HCT116 (cell line): ENCODE measurements around the gene ATP6V0D1. TPM values are rescaled to one million over a fixed set of nuclear protein-coding genes. Genes with fewer than 3 reads are reported as not detected.

Experiments used
- ATAC-seq: fragments of 200-7000 bp; cut with Tn5 transposase; 2 replicates; pipeline ENCODE4 v1.9.1; 2020; ENCODE audit warnings: mild to moderate bottlenecking, moderate library complexity
- BruUV-seq: library from RNA; stranded (reverse); fragments of 400-500 nt; replicated peaks from 2 replicates; lab custom pipeline; 2021; lab: Mats Ljungman, UMichigan
- CTCF ChIA-PET: fragments of 300-600 bp; sonication (Branson Sonifier 250); formaldehyde crosslinking; loops from one replicate; lab custom pipeline; 2021; ENCODE audit warnings: antibody characterized with exemption; lab: Charles Lee
- POLR2A ChIA-PET: fragments of 300-600, 350-600 bp; sonication (Branson Sonifier 250); formaldehyde crosslinking; loops from one replicate; lab custom pipeline; 2021; ENCODE audit warnings: antibody characterized with exemption; lab: Charles Lee
- RAD21 ChIA-PET, 2 experiments: fragments of 300-600 bp; sonication (Branson Sonifier 250); formaldehyde crosslinking; loops; one replicate each; lab custom pipeline; 2023; ENCODE audit warnings: low total read pairs in 2 of 2; ENCODE audit not compliant: uncharacterized antibody in 2 of 2, unreplicated experiment in 2 of 2, low non-redundant PET in 1 of 2; lab: Charles Lee
- DNase-seq: peaks from one replicate; pipeline ENCODE4 v3.0.0-alpha.2; 2010; ENCODE audit warnings: low read depth, low spot score
- H2AFZ ChIP-seq: fragments of 200-600 bp; shearing (Covaris generic), sonication (generic); 2 replicates; pipeline ENCODE4 v1.6.1; 2017; ENCODE audit warnings: low read depth, mixed run types, mixed read lengths, antibody characterized with exemption, low read length; ENCODE audit not compliant: poor library complexity, severe bottlenecking
- H3K27ac ChIP-seq: 2 replicates; pipeline ENCODE4 v1.5.1; 2012; ENCODE audit warnings: low read depth, low read length
- H3K27me3 ChIP-seq: fragments of 200-600 bp; sonication (generic); 2 replicates; pipeline ENCODE4 v1.6.1; 2016; ENCODE audit warnings: mixed run types, low read length, mixed read lengths; ENCODE audit not compliant: insufficient read depth
- H3K36me3 ChIP-seq, 2 experiments: fragments of 200-500 bp in 1 of 2; fragments of 200-600 bp in 1 of 2; sonication (Bioruptor generic) in 1 of 2; sonication (generic) in 1 of 2; 2 replicates each; pipeline versions ENCODE4 v1.5.1 to v1.6.1; 2014 to 2016; ENCODE audit warnings: low read length in 2 of 2, inconsistent platforms in 1 of 2, mixed read lengths in 1 of 2, mixed run types in 1 of 2; ENCODE audit not compliant: insufficient read depth in 2 of 2, control insufficient read depth in 1 of 2
- H3K4me1 ChIP-seq, 2 experiments: fragments of 200-600 bp in 1 of 2; sonication (generic) in 1 of 2; 2 replicates each; pipeline versions ENCODE4 v1.5.1 to v1.6.1; 2012 to 2017; ENCODE audit warnings: low read length in 2 of 2, inconsistent platforms in 1 of 2, mild to moderate bottlenecking in 1 of 2, mixed read lengths in 1 of 2, mixed run types in 1 of 2, moderate library complexity in 1 of 2; ENCODE audit not compliant: insufficient read depth in 2 of 2, control insufficient read depth in 1 of 2
- H3K4me2 ChIP-seq: fragments of 200-600 bp; sonication (generic); 2 replicates; pipeline ENCODE4 v1.6.1; 2017; ENCODE audit warnings: mixed run types, low read length, mixed read lengths
- H3K4me3 ChIP-seq, 2 experiments: fragments of 200-600 bp in 1 of 2; sonication (generic) in 1 of 2; replicated peaks in 1 of 2; 2 replicates each; pipeline ENCODE4 v1.5.1; 2011 to 2016; ENCODE audit warnings: low read length in 2 of 2, control low read depth in 1 of 2, low read depth in 1 of 2, mild to moderate bottlenecking in 1 of 2, mixed read lengths in 1 of 2, mixed run types in 1 of 2
- H3K79me2 ChIP-seq: fragments of 200-600 bp; sonication (generic); 2 replicates; pipeline ENCODE4 v1.6.1; 2017; ENCODE audit warnings: mild to moderate bottlenecking, mixed run types, low read length, moderate library complexity, mixed read lengths; ENCODE audit not compliant: insufficient read depth
- H3K9ac ChIP-seq: fragments of 200-600 bp; sonication (generic); 2 replicates; pipeline ENCODE4 v1.6.1; 2016; ENCODE audit warnings: low read length, mixed read lengths
- H3K9me2 ChIP-seq: fragments of 200-600 bp; sonication (generic), shearing (Covaris generic); 2 replicates; pipeline ENCODE4 v1.6.1; 2017; ENCODE audit warnings: mixed run types, mild to moderate bottlenecking, moderate library complexity; ENCODE audit not compliant: insufficient read depth
- H3K9me3 ChIP-seq, 2 experiments: fragments of 200-500 bp in 1 of 2; fragments of 200-600 bp in 1 of 2; sonication (Bioruptor generic) in 1 of 2; sonication (generic) in 1 of 2; 2 replicates each; pipeline ENCODE4 v1.6.1; 2014 to 2017; ENCODE audit warnings: low read length in 2 of 2, mixed read lengths in 2 of 2, inconsistent platforms in 1 of 2, low read depth in 1 of 2, mild to moderate bottlenecking in 1 of 2, mixed run types in 1 of 2, moderate library complexity in 1 of 2; ENCODE audit not compliant: control insufficient read depth in 1 of 2, insufficient read depth in 1 of 2
- H4K20me1 ChIP-seq: fragments of 200-600 bp; sonication (generic), shearing (Covaris generic); 2 replicates; pipeline ENCODE4 v1.6.1; 2017; ENCODE audit warnings: mixed run types, mild to moderate bottlenecking, moderate library complexity; ENCODE audit not compliant: insufficient read depth
- CEBPB ChIP-seq: IDR thresholded peaks from 2 replicates; pipeline ENCODE4 v1.6.1; 2012; ENCODE audit warnings: low read depth
- ELF1 ChIP-seq: IDR thresholded peaks from 2 replicates; pipeline ENCODE4 v1.6.1; 2012; ENCODE audit warnings: low read depth, borderline replicate concordance
- FOSL1 ChIP-seq: IDR thresholded peaks from 2 replicates; pipeline ENCODE4 v1.6.1; 2012; ENCODE audit warnings: low read depth
- POLR2A ChIP-seq: IDR thresholded peaks from 2 replicates; pipeline ENCODE4 v1.7.0; 2011; ENCODE audit warnings: borderline replicate concordance; ENCODE audit not compliant: insufficient read depth, insufficient read length; ENCODE audit errors: extremely low read depth
- POLR2AphosphoS5 ChIP-seq: IDR thresholded peaks from 2 replicates; pipeline ENCODE4 v1.6.1; 2011; ENCODE audit warnings: mild to moderate bottlenecking, low read depth, low read length, moderate library complexity
- RAD21 ChIP-seq: IDR thresholded peaks from 2 replicates; pipeline ENCODE4 v1.6.1; 2012; ENCODE audit warnings: low read depth, mild to moderate bottlenecking
- TCF7L2 ChIP-seq: IDR thresholded peaks from 2 replicates; pipeline ENCODE4 v1.7.0; 2011; ENCODE audit warnings: borderline replicate concordance, inconsistent platforms; ENCODE audit not compliant: insufficient read depth, insufficient read length; ENCODE audit errors: extremely low read depth
- YY1 ChIP-seq: IDR thresholded peaks from 2 replicates; pipeline ENCODE4 v1.6.1; 2011; ENCODE audit warnings: low read length, low read depth, moderate library complexity, mild to moderate bottlenecking; ENCODE audit not compliant: insufficient replicate concordance; ENCODE audit errors: extremely low read depth
- ZFX ChIP-seq: fragments of 450-650 bp; IDR thresholded peaks from 2 replicates; pipeline ENCODE4 v1.6.1; 2017
- intact Hi-C: fragments of 100-400 bp; cut with micrococcal nuclease; formaldehyde crosslinking; loops from 2 replicates; pipeline ENCODE4 v1.10.0; 2022
- total RNA-seq: library from RNA; stranded (reverse); gene quantifications from one replicate; pipeline ENCODE4 v1.2.1, GENCODE V29; 2021; ENCODE audit not compliant: unreplicated experiment

The ATP6V0D1 gene
- total RNA-seq, 1 experiment from 2014 or later: 36.6 TPM

GRCh38 chr16:67431775-67432505, 49.0 kb downstream of the ATP6V0D1 start:
- Histone ChIP-seq H2AFZ (no peak overlapping the region), H3K9me2 (no peaks in the 10 kb centered on the region), H3K79me2 (no peaks in the 10 kb centered on the region), H3K9ac (peak overlapping the region; percentile 72), H3K27me3 (no peaks in the 10 kb centered on the region), H3K27ac (peak overlapping the region; percentile 82), H3K9me3 (no peaks in the 10 kb centered on the region), H4K20me1 (no peaks in the 10 kb centered on the region), H3K4me1 (peaks cover 6 to 44% of the 10 kb centered on the region in 2 experiments; a peak in 3 of 4 replicates), H3K4me3 (peak overlapping the region; percentile 60 to 71), H3K36me3 (no peaks in the 10 kb centered on the region), H3K4me2 (peak overlapping the region; percentile 96)
- RAD21 ChIA-PET: interaction anchor here in 1 of 2 experiments (0.7 kb wide), 1 partner anchor 14 kb away, joined by 5 read pairs; no protein-coding TSS in a partner anchor
- ATAC-seq: no peak
- BruUV-seq: no TSS peak
- intact Hi-C loops: no loop called here
- POLR2A ChIA-PET: interaction anchor here (0.8 kb wide), 1 partner anchor 34 kb away, joined by 6 read pairs; no protein-coding TSS in a partner anchor
- DNase-seq: no peak
- CTCF ChIA-PET: interaction anchor here (1.0 to 2.3 kb wide), 4 partner anchors 10 to 89 kb away, joined by 3 to 8 read pairs (median 4); no protein-coding TSS in a partner anchor
- TF ChIP-seq RAD21 (no peak), POLR2A (no peak), CEBPB (no peak), TCF7L2 (no peak), FOSL1 (no peak)

GRCh38 chr16:67430977-67431774, 49.8 kb downstream of the ATP6V0D1 start, which contains the start of gene HSD11B2:
TSS of gene HSD11B2 (plus strand) at chr16:67431121. CDS start at chr16:67431249, 128 bp downstream.
- Histone ChIP-seq H3K4me2 (peak within 1 kb of the TSS; percentile 96), H3K27me3 (no peaks in the 10 kb centered on the region), H3K79me2 (no peaks in the 10 kb centered on the region), H3K36me3 (no peaks in the 10 kb centered on the region), H3K4me3 (peak within 1 kb of the TSS; percentile 60 to 71), H3K9me3 (no peaks in the 10 kb centered on the region), H3K4me1 (peaks cover 6 to 44% of the 10 kb centered on the region in 2 experiments; a peak in 3 of 4 replicates), H3K9me2 (no peaks in the 10 kb centered on the region), H2AFZ (peak within 1 kb of the TSS; percentile 54), H3K27ac (peak within 1 kb of the TSS; percentile 82), H4K20me1 (no peaks in the 10 kb centered on the region), H3K9ac (peak within 1 kb of the TSS; percentile 77)
- peak; percentile 40 for DNase-seq
- ChIA-PET CTCF (interaction anchor here (0.9 to 2.3 kb wide), 6 partner anchors 10 to 90 kb away, joined by 3 to 8 read pairs (median 3); no protein-coding TSS in a partner anchor), RAD21 (interaction anchor here (0.7 to 0.8 kb wide), 2 partner anchors 27 to 170 kb away, joined by 3 read pairs; no protein-coding TSS in a partner anchor), POLR2A (interaction anchor here (0.8 to 0.9 kb wide), 3 partner anchors 9 to 35 kb away, joined by 3 to 6 read pairs (median 3); no protein-coding TSS in a partner anchor)
- intact Hi-C loops: no loop called here
- no peak for TF ChIP-seq ELF1
- peak; percentile 56; the same call in 1 of the 2 replicates for TF ChIP-seq ZFX
- TF ChIP-seq YY1: peak; percentile 27
- peak; percentile 66 for TF ChIP-seq POLR2AphosphoS5
- ATAC-seq: peak; percentile 77
- no TSS peak for BruUV-seq
